ENCODE measurements around the gene POC1A. TPM values are rescaled to one million over a fixed set of nuclear protein-coding genes. Genes with fewer than 3 reads are reported as not detected.

The POC1A gene
- total and polyA plus RNA-seq, 2 of the 4 experiments (the other 2 are of a cell fraction) = 10.6 to 11.5 TPM

- H3K56ac ChIP-seq (ENCODE audit: extremely low read depth, insufficient read depth, low read length) = no peak overlapping the region
- no peak overlapping the region for H3K9ac ChIP-seq (ENCODE audit: low read depth, low read length)
- H2AK5ac ChIP-seq (ENCODE audit: low read depth, low read length) = no peak overlapping the region
- no peak overlapping the region for H3K4me3 ChIP-seq (ENCODE audit: insufficient read depth, low read depth, low read length)
- ATAC-seq (ENCODE audit: low read depth) (no peak), DNase-seq (no peak)
- no peak overlapping the region for H3K14ac ChIP-seq (replicated peaks; ENCODE audit: low read depth, low read length)
- no peaks in the 10 kb centered on the region for H4K20me1 ChIP-seq (ENCODE audit: insufficient read depth, low read length)
- H4K91ac ChIP-seq (ENCODE audit: insufficient read depth, low read depth, low read length) = no peak overlapping the region
- H3K27ac ChIP-seq (ENCODE audit: insufficient read depth, low read length) = no peak overlapping the region
- no peaks in the 10 kb centered on the region for H3K9me3 ChIP-seq (ENCODE audit: control insufficient read depth, insufficient read depth, low read length)
- H3K4ac ChIP-seq (ENCODE audit: low read depth, low read length) = no peak overlapping the region
- POLR2A ChIA-PET (ENCODE audit: unreplicated experiment) = no interaction called here
- H3K9me1 ChIP-seq (ENCODE audit: insufficient read depth, low read length) = peaks cover 7% of the 10 kb centered on the region
- TF ChIP-seq BHLHE40 (IDR thresholded peaks at IDR 0.05; ENCODE audit: low read depth, low read length) (no peak), MXI1 (IDR thresholded peaks at IDR 0.05; ENCODE audit: borderline replicate concordance, low read depth, low read length) (no peak), RCOR1 (IDR thresholded peaks at IDR 0.05; ENCODE audit: insufficient replicate concordance, low read length) (no peak), NFE2L2 (IDR thresholded peaks at IDR 0.05; ENCODE audit: low read depth, low read length) (no peak), RFX5 (IDR thresholded peaks at IDR 0.05; ENCODE audit: low read depth, low read length) (no peak), MAFK (IDR thresholded peaks at IDR 0.05; ENCODE audit: low read depth, low read length) (no peak), MAZ (IDR thresholded peaks at IDR 0.05; ENCODE audit: borderline replicate concordance, low read depth, low read length) (no peak), CHD1 (IDR thresholded peaks at IDR 0.05; ENCODE audit: low read depth, low read length) (no peak), POLR2A (IDR thresholded peaks at IDR 0.05; ENCODE audit: low read depth, low read length) (no peak), USF2 (IDR thresholded peaks at IDR 0.05; ENCODE audit: low read depth, low read length) (no peak), CEBPB (IDR thresholded peaks at IDR 0.05; ENCODE audit: low read depth, low read length) (no peak), RAD21 (IDR thresholded peaks at IDR 0.05; ENCODE audit: low read length) (no peak), FOS (IDR thresholded peaks at IDR 0.05; ENCODE audit: low read depth, low read length) (no peak), CTCF (conservative IDR thresholded peaks at IDR 0.05; ENCODE audit: low read depth, low read length) (no peak), SMC3 (IDR thresholded peaks at IDR 0.05; ENCODE audit: low read depth, low read length) (no peak)
- TF ChIP-seq, protein P1, sequence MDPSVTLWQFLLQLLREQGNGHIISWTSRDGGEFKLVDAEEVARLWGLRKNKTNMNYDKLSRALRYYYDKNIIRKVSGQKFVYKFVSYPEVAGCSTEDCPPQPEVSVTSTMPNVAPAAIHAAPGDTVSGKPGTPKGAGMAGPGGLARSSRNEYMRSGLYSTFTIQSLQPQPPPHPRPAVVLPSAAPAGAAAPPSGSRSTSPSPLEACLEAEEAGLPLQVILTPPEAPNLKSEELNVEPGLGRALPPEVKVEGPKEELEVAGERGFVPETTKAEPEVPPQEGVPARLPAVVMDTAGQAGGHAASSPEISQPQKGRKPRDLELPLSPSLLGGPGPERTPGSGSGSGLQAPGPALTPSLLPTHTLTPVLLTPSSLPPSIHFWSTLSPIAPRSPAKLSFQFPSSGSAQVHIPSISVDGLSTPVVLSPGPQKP (IDR thresholded peaks at IDR 0.05; ENCODE audit: borderline replicate concordance, low read depth, low read length) = no peak
- no peak overlapping the region for H3K23ac ChIP-seq (ENCODE audit: low read depth, low read length)
- no peak overlapping the region for H2BK20ac ChIP-seq (ENCODE audit: low read depth, low read length)
- intact Hi-C loops (cut with micrococcal nuclease) = no loop called here
- dilution Hi-C loops (cut with HindIII; ENCODE audit: low sequenced_read_pairs, unreplicated experiment) = no loop called here
- no peak overlapping the region for H2AFZ ChIP-seq (replicated peaks; ENCODE audit: low read length, poor library complexity)
- no peak overlapping the region for H2BK5ac ChIP-seq (ENCODE audit: low read depth, low read length, poor library complexity, severe bottlenecking)
- no peak overlapping the region for H3K18ac ChIP-seq (ENCODE audit: low read depth, low read length)
- H2BK120ac ChIP-seq (ENCODE audit: low read depth, low read length) = no peak overlapping the region
- H2BK15ac ChIP-seq (ENCODE audit: low read depth, low read length) = no peak overlapping the region
- no peaks in the 10 kb centered on the region for H3K79me1 ChIP-seq (ENCODE audit: low read depth in 1 of 2, low read length in 2 of 2)
- H3K4me1 ChIP-seq (ENCODE audit: control insufficient read depth, insufficient read depth, low read length) = peaks cover 4% of the 10 kb centered on the region; the same call in 1 of the 2 replicates
- no peak overlapping the region for H4K5ac ChIP-seq (ENCODE audit: low read depth, low read length)
- CTCF ChIA-PET = interaction anchor here (1.0 kb wide), 1 partner anchor 14 kb away, joined by 4 read pairs; no protein-coding TSS in a partner anchor
- no peak overlapping the region for H3K4me2 ChIP-seq (ENCODE audit: low read depth, low read length)
- H4K8ac ChIP-seq (ENCODE audit: low read depth in 2 of 2, low read length in 2 of 2) = no peak overlapping the region
- BruUV-seq (replicated peaks) = no TSS peak
- H3K36me3 ChIP-seq (ENCODE audit: control insufficient read depth, insufficient read depth, low read length) = no peaks in the 10 kb centered on the region
- in situ Hi-C loops (cut with MboI; ENCODE audit: low sequenced_read_pairs) = no loop called here
- 87% methylated on average over 3 of the region's 8 CpGs; no CpG with 5 or more reads in 1 of the 2 experiments for WGBS, 2 experiments (ENCODE audit: extremely low coverage in 2 of 2, insufficient read length in 1 of 2)
- H3K27me3 ChIP-seq (ENCODE audit: control insufficient read depth, insufficient read depth, low read length) = no peaks in the 10 kb centered on the region; the same call in 1 of the 2 replicates
- H2AK9ac ChIP-seq (replicated peaks; ENCODE audit: low read depth, low read length, poor library complexity) = no peak overlapping the region
Measured at GRCh38 chr3:52040600-52040999, 113.6 kb downstream of the POC1A start.

Data from IMR-90 (cell line).